Endothelial cell of umbilical vein (primary cell): ENCODE data around the gene OSBPL10. TPM values are rescaled to one million over a fixed set of nuclear protein-coding genes. Genes with fewer than 3 reads are reported as not detected.

Experiments
- BruUV-seq: library from RNA; stranded (reverse); fragments of 400-500 nt; replicated peaks from 2 replicates; lab custom pipeline; 2021; lab: Mats Ljungman, UMichigan
- CTCF ChIA-PET: fragments of 300-600, 350-600 bp; sonication (Branson Sonifier 250); formaldehyde crosslinking; loops from one replicate; lab custom pipeline; 2021; ENCODE audit warnings: antibody characterized with exemption, inconsistent platforms; lab: Charles Lee
- POLR2A ChIA-PET: fragments of 300-600, 350-600 bp; sonication (Branson Sonifier 250); formaldehyde crosslinking; loops from one replicate; lab custom pipeline; 2021; ENCODE audit warnings: antibody characterized with exemption, inconsistent platforms; lab: Charles Lee
- DNase-seq: peaks from one replicate; pipeline ENCODE4 v3.0.0-alpha.2; 2011; ENCODE audit warnings: low read depth, low spot score
- FAIRE-seq: peaks from 2 replicates; lab custom pipeline; 2011; peaks lifted over from hg19 to GRCh38; lab: Jason Lieb, UNC
- H2AFZ ChIP-seq: 2 replicates; pipeline ENCODE4 v1.6.0; 2012; ENCODE audit warnings: low read depth, low read length, control low read depth, inconsistent platforms
- H3K27ac ChIP-seq: 2 replicates; pipeline ENCODE4 v1.5.1; 2011; ENCODE audit warnings: low read depth, mild to moderate bottlenecking, control low read depth, low read length, moderate library complexity; ENCODE audit not compliant: insufficient read depth
- H3K27me3 ChIP-seq, 2 experiments: 2 replicates each; pipeline versions ENCODE4 v1.6.0 to v1.6.1; 2011; ENCODE audit warnings: low read length in 2 of 2, mixed read lengths in 1 of 2; ENCODE audit not compliant: control insufficient read depth in 2 of 2, insufficient read depth in 2 of 2
- H3K36me3 ChIP-seq, 2 experiments: 2 replicates in 1 of 2; 3 replicates in 1 of 2; pipeline ENCODE4 v1.5.1; 2011; ENCODE audit warnings: low read length in 2 of 2, mild to moderate bottlenecking in 1 of 2, moderate library complexity in 1 of 2; ENCODE audit not compliant: control insufficient read depth in 2 of 2, insufficient read depth in 2 of 2; ENCODE audit errors: extremely low read depth in 1 of 2
- H3K4me1 ChIP-seq: 3 replicates; pipeline ENCODE4 v1.5.1; 2011; ENCODE audit warnings: mild to moderate bottlenecking, low read length; ENCODE audit not compliant: control insufficient read depth, insufficient read depth; ENCODE audit errors: extremely low read depth
- H3K4me2 ChIP-seq: 2 replicates; pipeline ENCODE4 v1.6.1; 2011; ENCODE audit warnings: low read length, control low read depth, mixed read lengths; ENCODE audit not compliant: insufficient read depth
- H3K4me3 ChIP-seq, 3 experiments: fragments of 200-600 bp in 1 of 3; sonication (generic), shearing (Covaris generic) in 1 of 3; replicated peaks in 1 of 3; 2 replicates each; pipeline ENCODE4 v1.5.1; 2011 to 2016; ENCODE audit warnings: control low read depth in 3 of 3, low read length in 3 of 3, mild to moderate bottlenecking in 2 of 3, inconsistent platforms in 1 of 3, low read depth in 1 of 3, moderate library complexity in 1 of 3; ENCODE audit not compliant: insufficient read depth in 1 of 3
- H3K79me2 ChIP-seq: 2 replicates; pipeline ENCODE4 v1.6.0; 2012; ENCODE audit warnings: low read length, inconsistent platforms; ENCODE audit not compliant: control insufficient read depth, insufficient read depth
- H3K9ac ChIP-seq: replicated peaks from 2 replicates; pipeline ENCODE3; 2011; ENCODE audit warnings: low read length, control low read depth; ENCODE audit not compliant: insufficient read depth; ENCODE audit errors: extremely low read depth
- H3K9me1 ChIP-seq: replicated peaks from 3 replicates; pipeline ENCODE4 v1.6.0; 2011; ENCODE audit warnings: mild to moderate bottlenecking, low read length; ENCODE audit not compliant: control insufficient read depth, insufficient read depth; ENCODE audit errors: extremely low read depth
- H3K9me3 ChIP-seq: replicated peaks from 2 replicates; pipeline ENCODE4 v1.5.1; 2012; ENCODE audit warnings: low read length, inconsistent platforms; ENCODE audit not compliant: control insufficient read depth, insufficient read depth
- H4K20me1 ChIP-seq: replicated peaks from 2 replicates; pipeline ENCODE3; 2011; ENCODE audit warnings: mild to moderate bottlenecking, low read length; ENCODE audit not compliant: control insufficient read depth, insufficient read depth; ENCODE audit errors: extremely low read depth
- EZH2 ChIP-seq: IDR thresholded peaks from 2 replicates; pipeline ENCODE4 v1.6.1; 2012; ENCODE audit warnings: borderline replicate concordance, low read depth, mild to moderate bottlenecking, moderate library complexity, low read length, inconsistent platforms; ENCODE audit not compliant: severe bottlenecking
- FOS ChIP-seq: IDR thresholded peaks from 2 replicates; pipeline ENCODE4 v1.6.1; 2011; ENCODE audit warnings: mild to moderate bottlenecking, low read length, moderate library complexity, borderline replicate concordance; ENCODE audit not compliant: insufficient read depth
- GATA2 ChIP-seq: IDR thresholded peaks from 2 replicates; pipeline ENCODE4 v1.7.0; 2011; ENCODE audit warnings: low read depth, mild to moderate bottlenecking, moderate library complexity, mixed read lengths, low read length; ENCODE audit not compliant: insufficient read length, insufficient read depth
- JUN ChIP-seq: IDR thresholded peaks from 2 replicates; pipeline ENCODE4 v1.6.1; 2011; ENCODE audit warnings: borderline replicate concordance, low read depth; ENCODE audit not compliant: insufficient read length, insufficient read depth
- MYC ChIP-seq: IDR thresholded peaks from one replicate; pipeline ENCODE4 v1.6.1; 2011; ENCODE audit warnings: mild to moderate bottlenecking, low read depth, low read length
- POLR2A ChIP-seq: IDR thresholded peaks from 2 replicates; pipeline ENCODE4 v1.6.1; 2012; ENCODE audit warnings: low read depth, mild to moderate bottlenecking, control low read depth, low read length
- POLR2AphosphoS5 ChIP-seq: IDR thresholded peaks from 2 replicates; pipeline ENCODE4 v1.6.1; 2012; ENCODE audit warnings: low read depth, mild to moderate bottlenecking, control low read depth, low read length, moderate library complexity; ENCODE audit not compliant: insufficient read depth
- dilution Hi-C: fragments of 300-500 bp; cut with MboI; formaldehyde crosslinking; loops from one replicate; pipeline ENCODE4 v1.15.0; 2019; ENCODE audit warnings: low sequenced_read_pairs; ENCODE audit not compliant: extremely low pct_ligation_motif_present
- intact Hi-C: fragments of 100-400 bp; cut with micrococcal nuclease; formaldehyde crosslinking; loops from one replicate; pipeline ENCODE4 v1.10.0; 2022
- polyA plus RNA-seq, 4 experiments: library from polyadenylated mRNA; depleted of rRNA in 3 of 4; stranded (reverse) in 3 of 4; unstranded in 1 of 4; fragments of >200 nt; gene quantifications; 2 replicates each; pipeline versions ENCODE4 v1.2.1 to v1.2.3, GENCODE V29; 2011 to 2012; ENCODE audit warnings: missing spikeins in 1 of 4
- total RNA-seq: library from RNA; stranded (reverse); gene quantifications from 2 replicates; pipeline ENCODE4 v1.2.3, GENCODE V29; 2021
- TF ChIP-seq, protein P1 (sequence below): IDR thresholded peaks from 2 replicates; pipeline ENCODE4 v1.6.1; 2011; ENCODE audit not compliant: insufficient read depth, insufficient read length
- TF ChIP-seq, protein P2 (sequence below), 2 donors: IDR thresholded peaks; 1 replicate in 1 of 2; 2 replicates in 1 of 2; pipeline ENCODE4 v1.5.1; 2011; ENCODE audit warnings: low read length in 2 of 2, mild to moderate bottlenecking in 2 of 2, moderate library complexity in 2 of 2, control low read depth in 1 of 2, inconsistent platforms in 1 of 2, low read depth in 1 of 2; ENCODE audit not compliant: insufficient read depth in 1 of 2; ENCODE audit errors: extremely low read depth in 1 of 2

OSBPL10 gene
- total and polyA plus RNA-seq, 2 donors (not counting 3 experiments of a cell fraction or from before 2014, with no cell fraction given): 10.8 to 47.6 TPM

DNA sequence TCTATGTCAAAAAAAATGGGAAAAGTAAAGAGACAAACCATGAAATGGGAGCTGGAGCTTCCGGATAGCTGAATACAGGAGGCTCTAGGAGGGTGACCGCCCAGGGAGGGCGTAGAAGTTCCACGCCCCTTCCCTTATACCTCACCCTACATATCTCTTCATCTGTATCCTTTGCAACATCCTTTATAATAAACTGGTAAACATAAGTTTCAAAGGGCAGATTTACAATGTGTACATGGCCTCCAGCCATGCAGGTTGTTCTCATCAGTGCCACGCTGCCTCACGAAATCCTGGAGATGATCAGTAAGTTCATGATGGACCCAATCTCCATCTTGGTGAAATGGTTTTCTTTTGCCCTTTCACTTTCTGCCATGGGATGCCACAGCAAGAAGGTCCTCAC is 121.8 kb downstream of the OSBPL10 start:
- H3K4me3 ChIP-seq: no peak overlapping the region
- no peaks in the 10 kb centered on the region for H3K27me3 ChIP-seq
- H3K4me2 ChIP-seq: no peak overlapping the region
- H3K9me1 ChIP-seq: no peaks in the 10 kb centered on the region
- no TSS peak for BruUV-seq
- no peak for FAIRE-seq
- H3K36me3 ChIP-seq: no peaks in the 10 kb centered on the region
- intact Hi-C loops (no loop called here), dilution Hi-C loops (no loop called here)
- H3K4me1 ChIP-seq: no peaks in the 10 kb centered on the region
- POLR2A ChIA-PET: no interaction called here
- H3K9ac ChIP-seq: no peak overlapping the region
- H4K20me1 ChIP-seq: no peaks in the 10 kb centered on the region
- DNase-seq: no peak
- H3K9me3 ChIP-seq: no peaks in the 10 kb centered on the region
- H3K27ac ChIP-seq: no peak overlapping the region
- CTCF ChIA-PET: no interaction called here
- H3K79me2 ChIP-seq: no peaks in the 10 kb centered on the region
- no peak overlapping the region for H2AFZ ChIP-seq
- TF ChIP-seq EZH2: no peak
- TF ChIP-seq, protein P1, sequence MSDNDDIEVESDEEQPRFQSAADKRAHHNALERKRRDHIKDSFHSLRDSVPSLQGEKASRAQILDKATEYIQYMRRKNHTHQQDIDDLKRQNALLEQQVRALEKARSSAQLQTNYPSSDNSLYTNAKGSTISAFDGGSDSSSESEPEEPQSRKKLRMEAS: no peak

DNA sequence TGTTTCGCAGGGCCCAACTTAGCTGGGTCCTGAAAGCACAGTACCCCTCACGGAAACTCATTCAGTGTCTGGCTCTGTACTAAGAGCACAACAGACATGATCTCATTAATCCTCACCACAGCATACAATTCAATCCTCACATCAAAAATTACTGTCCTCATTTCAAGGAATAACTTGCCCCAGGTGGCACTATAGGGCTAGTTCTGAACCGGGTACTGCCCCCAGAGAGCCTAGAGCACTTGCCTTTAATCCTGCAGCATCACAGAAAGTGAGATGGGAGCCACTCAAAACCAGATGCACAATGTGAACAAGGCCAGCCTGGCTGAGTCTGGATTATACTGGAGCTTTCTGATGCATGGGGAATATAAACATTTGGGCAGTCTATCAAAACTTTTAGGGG is 122.6 kb downstream of the OSBPL10 start:
- FAIRE-seq (no peak), DNase-seq (peak; percentile 11)
- Histone ChIP-seq H3K9me3 (no peaks in the 10 kb centered on the region), H3K9ac (no peak overlapping the region), H2AFZ (no peak overlapping the region), H3K27ac (no peak overlapping the region), H3K79me2 (no peaks in the 10 kb centered on the region), H3K36me3 (no peaks in the 10 kb centered on the region), H3K4me1 (no peaks in the 10 kb centered on the region), H3K4me2 (no peak overlapping the region), H3K27me3 (no peaks in the 10 kb centered on the region), H3K9me1 (no peaks in the 10 kb centered on the region), H4K20me1 (no peaks in the 10 kb centered on the region), H3K4me3 (no peak overlapping the region)
- ChIA-PET POLR2A (no interaction called here), CTCF (no interaction called here)
- intact Hi-C loops (loop anchor here (1.0 kb wide), 1 partner anchor 286 kb away; no protein-coding TSS in a partner anchor), dilution Hi-C loops (no loop called here)
- BruUV-seq: no TSS peak
- TF ChIP-seq FOS (no peak), POLR2AphosphoS5 (no peak), EZH2 (no peak), MYC (no peak), GATA2 (no peak), JUN (no peak), POLR2A (no peak)
- TF ChIP-seq, protein P1: no peak
- TF ChIP-seq, protein P2, sequence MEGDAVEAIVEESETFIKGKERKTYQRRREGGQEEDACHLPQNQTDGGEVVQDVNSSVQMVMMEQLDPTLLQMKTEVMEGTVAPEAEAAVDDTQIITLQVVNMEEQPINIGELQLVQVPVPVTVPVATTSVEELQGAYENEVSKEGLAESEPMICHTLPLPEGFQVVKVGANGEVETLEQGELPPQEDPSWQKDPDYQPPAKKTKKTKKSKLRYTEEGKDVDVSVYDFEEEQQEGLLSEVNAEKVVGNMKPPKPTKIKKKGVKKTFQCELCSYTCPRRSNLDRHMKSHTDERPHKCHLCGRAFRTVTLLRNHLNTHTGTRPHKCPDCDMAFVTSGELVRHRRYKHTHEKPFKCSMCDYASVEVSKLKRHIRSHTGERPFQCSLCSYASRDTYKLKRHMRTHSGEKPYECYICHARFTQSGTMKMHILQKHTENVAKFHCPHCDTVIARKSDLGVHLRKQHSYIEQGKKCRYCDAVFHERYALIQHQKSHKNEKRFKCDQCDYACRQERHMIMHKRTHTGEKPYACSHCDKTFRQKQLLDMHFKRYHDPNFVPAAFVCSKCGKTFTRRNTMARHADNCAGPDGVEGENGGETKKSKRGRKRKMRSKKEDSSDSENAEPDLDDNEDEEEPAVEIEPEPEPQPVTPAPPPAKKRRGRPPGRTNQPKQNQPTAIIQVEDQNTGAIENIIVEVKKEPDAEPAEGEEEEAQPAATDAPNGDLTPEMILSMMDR (IDR thresholded peaks at IDR 0.05; ENCODE audit: extremely low read depth in 1 of 2, insufficient read depth in 1 of 2, low read depth in 1 of 2, low read length in 2 of 2): no peak
